ENCODE measurements around the gene RIPK1. TPM values are rescaled to one million over a fixed set of nuclear protein-coding genes. Genes with fewer than 3 reads are reported as not detected.

Gene RIPK1
- total RNA-seq, 1 experiment from 2014 or later, result 19.1 TPM

- Histone ChIP-seq H3K27ac (ENCODE audit: low read depth, low read length) (no peak overlapping the region), H3K27me3 (ENCODE audit: insufficient read depth, low read length) (no peaks in the 10 kb centered on the region), H3K36me3 (ENCODE audit: control insufficient read depth in 1 of 2, insufficient read depth in 2 of 2, low read length in 2 of 2) (peaks cover 25 to 35% of the 10 kb centered on the region in 2 experiments; a peak in 3 of 4 replicates), H3K9me2 (ENCODE audit: insufficient read depth) (no peaks in the 10 kb centered on the region), H3K4me1 (ENCODE audit: control insufficient read depth in 1 of 2, insufficient read depth in 2 of 2, low read length in 2 of 2) (no peaks in the 10 kb centered on the region), H2AFZ (ENCODE audit: low read depth, low read length, poor library complexity, severe bottlenecking) (no peak overlapping the region), H4K20me1 (ENCODE audit: insufficient read depth) (no peaks in the 10 kb centered on the region), H3K9ac (ENCODE audit: low read length) (no peak overlapping the region), H3K9me3 (ENCODE audit: control insufficient read depth in 1 of 2, insufficient read depth in 1 of 2, low read depth in 1 of 2, low read length in 2 of 2) (no peaks in the 10 kb centered on the region), H3K4me2 (ENCODE audit: low read length) (no peak overlapping the region), H3K4me3 (replicated peaks in 1 of 2; ENCODE audit: low read depth in 1 of 2, low read length in 2 of 2) (no peak overlapping the region), H3K79me2 (ENCODE audit: insufficient read depth, low read length) (no peaks in the 10 kb centered on the region; the same call in 1 of the 2 replicates)
- intact Hi-C loops (cut with micrococcal nuclease), result no loop called here
- BruUV-seq (replicated peaks), result no TSS peak
- ChIA-PET POLR2A (no interaction called here), CTCF (no interaction called here), RAD21 (ENCODE audit: low non-redundant PET in 1 of 2, low total read pairs in 2 of 2, uncharacterized antibody in 2 of 2, unreplicated experiment in 2 of 2) (no interaction called here)
- no peak for ATAC-seq
- no peak for DNase-seq (ENCODE audit: low read depth, low spot score)
- TF ChIP-seq SIN3A (IDR thresholded peaks at IDR 0.05; ENCODE audit: low read depth) (no peak), ZBTB33 (IDR thresholded peaks at IDR 0.05; ENCODE audit: extremely low read depth, insufficient replicate concordance, low read length) (no peak), YY1 (IDR thresholded peaks at IDR 0.05; ENCODE audit: extremely low read depth, insufficient replicate concordance, low read depth, low read length) (no peak), ZFX (IDR thresholded peaks at IDR 0.05) (no peak), POLR2A (IDR thresholded peaks at IDR 0.05; ENCODE audit: borderline replicate concordance, extremely low read depth, insufficient read depth, insufficient read length) (no peak), TCF7L2 (IDR thresholded peaks at IDR 0.05; ENCODE audit: borderline replicate concordance, extremely low read depth, insufficient read depth, insufficient read length) (no peak), EGR1 (IDR thresholded peaks at IDR 0.05; ENCODE audit: low read depth) (no peak), JUND (IDR thresholded peaks at IDR 0.05) (no peak), ATF3 (IDR thresholded peaks at IDR 0.05) (no peak)
Measured at GRCh38 chr6:3109761-3110160, 41.5 kb downstream of the RIPK1 start.

Measured in HCT116 (cell line).